Vagina (tissue), 2 donors: ENCODE data around the gene GPD2.

ENCODE experiments used
- CTCF ChIP-seq, 3 experiments: fragments of 450-650 bp in 2 of 3; fragments of 200-600 bp in 1 of 3; sonication (generic) in 1 of 3; IDR thresholded peaks; one replicate each; pipeline ENCODE4 v1.5.1; 2017 to 2019; ENCODE audit warnings: antibody characterized with exemption in 3 of 3, mild to moderate bottlenecking in 2 of 3, moderate library complexity in 2 of 3
- POLR2AphosphoS5 ChIP-seq, 2 donors: sonication (generic); formaldehyde crosslinking; IDR thresholded peaks; one replicate each; pipeline ENCODE4 v1.9.0; 2017; ENCODE audit warnings: antibody characterized with exemption in 2 of 2, mild to moderate bottlenecking in 2 of 2, low read depth in 1 of 2; ENCODE audit not compliant: insufficient read depth in 1 of 2

- TF ChIP-seq CTCF (IDR thresholded peaks at IDR 0.05) (no peak), POLR2AphosphoS5 (IDR thresholded peaks at IDR 0.05; ENCODE audit: insufficient read depth in 1 of 2, low read depth in 1 of 2) (no peak)
Observed at GRCh38 chr2:156466739-156467405, 30.7 kb downstream of the GPD2 start.
